ENCODE data around the gene CRADD. TPM values are rescaled to one million over a fixed set of nuclear protein-coding genes. Genes with fewer than 3 reads are reported as not detected.

Gene CRADD
- total RNA-seq, 1 donor from 2014 or later = 18.8 TPM

DNA sequence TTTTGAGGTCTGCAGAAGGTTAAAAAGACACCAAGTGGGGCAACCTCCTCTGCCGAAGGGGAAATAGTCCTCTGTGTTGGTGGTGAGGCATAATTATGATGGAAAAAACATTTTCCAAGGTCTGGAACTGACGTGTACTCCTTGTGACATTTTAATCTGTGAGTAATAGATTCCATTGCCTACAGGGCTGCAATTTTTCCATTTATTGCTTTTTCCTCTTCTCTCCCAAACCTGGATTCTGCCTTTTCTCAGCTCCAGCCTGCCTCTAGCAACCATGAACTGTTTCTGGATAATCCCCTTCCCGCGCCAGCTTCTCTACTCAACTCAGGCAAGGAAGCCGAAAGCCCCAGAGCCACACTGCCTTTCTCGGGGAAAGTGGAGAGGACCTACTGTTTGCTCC is 241.1 kb downstream of the CRADD start:
- Mint-ChIP-seq H3K4me3 (ENCODE audit: unreplicated experiment) (no peak overlapping the region), H3K36me3 (ENCODE audit: unreplicated experiment) (no peaks in the 10 kb centered on the region), H3K27ac (ENCODE audit: unreplicated experiment) (no peak overlapping the region), H3K9me3 (ENCODE audit: unreplicated experiment) (peaks cover 1% of the 10 kb centered on the region), H3K27me3 (ENCODE audit: unreplicated experiment) (peaks cover 1% of the 10 kb centered on the region), H3K4me1 (ENCODE audit: low read depth, unreplicated experiment) (no peaks in the 10 kb centered on the region)
- TF ChIP-seq, protein P1, sequence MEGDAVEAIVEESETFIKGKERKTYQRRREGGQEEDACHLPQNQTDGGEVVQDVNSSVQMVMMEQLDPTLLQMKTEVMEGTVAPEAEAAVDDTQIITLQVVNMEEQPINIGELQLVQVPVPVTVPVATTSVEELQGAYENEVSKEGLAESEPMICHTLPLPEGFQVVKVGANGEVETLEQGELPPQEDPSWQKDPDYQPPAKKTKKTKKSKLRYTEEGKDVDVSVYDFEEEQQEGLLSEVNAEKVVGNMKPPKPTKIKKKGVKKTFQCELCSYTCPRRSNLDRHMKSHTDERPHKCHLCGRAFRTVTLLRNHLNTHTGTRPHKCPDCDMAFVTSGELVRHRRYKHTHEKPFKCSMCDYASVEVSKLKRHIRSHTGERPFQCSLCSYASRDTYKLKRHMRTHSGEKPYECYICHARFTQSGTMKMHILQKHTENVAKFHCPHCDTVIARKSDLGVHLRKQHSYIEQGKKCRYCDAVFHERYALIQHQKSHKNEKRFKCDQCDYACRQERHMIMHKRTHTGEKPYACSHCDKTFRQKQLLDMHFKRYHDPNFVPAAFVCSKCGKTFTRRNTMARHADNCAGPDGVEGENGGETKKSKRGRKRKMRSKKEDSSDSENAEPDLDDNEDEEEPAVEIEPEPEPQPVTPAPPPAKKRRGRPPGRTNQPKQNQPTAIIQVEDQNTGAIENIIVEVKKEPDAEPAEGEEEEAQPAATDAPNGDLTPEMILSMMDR (IDR thresholded peaks at IDR 0.05; ENCODE audit: partially characterized antibody, unreplicated experiment) = no peak
- DNase-seq = no peak

DNA sequence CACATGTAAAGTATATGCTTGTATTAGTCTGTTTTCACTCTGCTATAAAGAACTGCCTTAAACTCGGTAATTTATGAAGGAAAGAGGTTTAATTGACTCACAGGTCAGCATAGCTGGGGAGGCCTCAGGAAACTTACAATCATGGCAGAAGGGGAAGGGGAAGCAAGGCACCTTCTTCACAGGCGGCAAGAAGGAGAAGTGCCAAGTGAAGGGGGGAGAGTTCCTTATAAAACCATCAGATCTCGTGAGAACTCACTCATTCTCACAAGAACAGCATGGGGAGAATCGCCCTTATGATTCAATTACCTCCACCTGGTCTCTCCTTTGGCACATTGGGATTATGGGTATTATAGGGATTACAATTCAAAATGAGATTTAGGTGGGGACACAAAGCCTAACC is 241.7 kb downstream of the CRADD start:
- Mint-ChIP-seq H3K36me3 (ENCODE audit: unreplicated experiment) (no peaks in the 10 kb centered on the region), H3K27me3 (ENCODE audit: unreplicated experiment) (peaks cover 1% of the 10 kb centered on the region), H3K4me1 (ENCODE audit: low read depth, unreplicated experiment) (no peaks in the 10 kb centered on the region), H3K4me3 (ENCODE audit: unreplicated experiment) (no peak overlapping the region), H3K9me3 (ENCODE audit: unreplicated experiment) (peaks cover 1% of the 10 kb centered on the region), H3K27ac (ENCODE audit: unreplicated experiment) (no peak overlapping the region)
- DNase-seq = no peak
- TF ChIP-seq, protein P1 (IDR thresholded peaks at IDR 0.05; ENCODE audit: partially characterized antibody, unreplicated experiment) = no peak

DNA sequence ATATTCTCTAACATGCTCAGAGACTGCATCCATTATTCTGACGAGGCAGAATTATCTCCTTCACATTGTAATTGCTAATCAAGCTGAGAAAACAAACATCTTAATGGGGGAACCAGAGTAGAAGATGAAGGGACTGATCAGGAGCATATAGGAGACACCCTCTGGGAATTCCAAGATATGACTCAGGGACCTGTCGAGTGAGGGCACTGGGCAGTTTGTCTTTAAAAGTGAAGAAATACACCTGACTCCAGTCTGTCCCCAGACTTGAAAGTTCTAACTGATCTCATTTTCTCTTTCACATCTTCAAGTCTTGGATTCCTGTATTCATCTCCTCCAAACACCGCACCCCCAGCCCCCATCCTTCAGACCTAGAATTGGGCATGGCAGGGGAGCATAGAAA is 244.3 kb downstream of the CRADD start:
- Mint-ChIP-seq H3K27me3 (ENCODE audit: unreplicated experiment) (peaks cover 1% of the 10 kb centered on the region), H3K9me3 (ENCODE audit: unreplicated experiment) (no peaks in the 10 kb centered on the region), H3K4me3 (ENCODE audit: unreplicated experiment) (no peak overlapping the region), H3K36me3 (ENCODE audit: unreplicated experiment) (peaks cover 12% of the 10 kb centered on the region), H3K27ac (ENCODE audit: unreplicated experiment) (no peak overlapping the region), H3K4me1 (ENCODE audit: low read depth, unreplicated experiment) (no peaks in the 10 kb centered on the region)
- DNase-seq = no peak
- TF ChIP-seq, protein P1 (IDR thresholded peaks at IDR 0.05; ENCODE audit: partially characterized antibody, unreplicated experiment) = no peak

DNA sequence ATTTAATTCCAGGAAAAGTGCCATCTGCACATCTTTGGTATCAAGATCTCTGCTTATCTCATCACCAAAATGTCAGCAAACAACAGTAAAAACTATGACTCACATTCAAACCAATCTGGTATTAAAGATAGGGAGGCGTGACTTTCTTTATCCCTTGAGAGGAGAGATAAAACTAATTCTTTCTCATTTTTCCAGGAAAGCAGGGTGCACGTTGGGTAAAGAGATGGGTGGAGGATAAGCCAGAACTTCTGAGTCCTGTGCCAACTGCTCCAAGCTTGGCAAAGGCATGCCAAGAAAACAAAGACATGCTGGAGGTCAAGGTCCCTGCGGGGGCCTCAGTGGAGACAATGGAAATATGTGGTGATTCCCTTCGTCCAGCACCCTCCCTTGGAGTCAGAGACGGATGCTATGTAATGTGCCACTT is 245.4 kb downstream of the CRADD start:
- no peaks in the 10 kb centered on the region for H3K4me1 Mint-ChIP-seq (ENCODE audit: low read depth, unreplicated experiment)
- no peak for DNase-seq
- peaks cover 15% of the 10 kb centered on the region for H3K36me3 Mint-ChIP-seq (ENCODE audit: unreplicated experiment)
- no peak overlapping the region for H3K4me3 Mint-ChIP-seq (ENCODE audit: unreplicated experiment)
- peaks cover 1% of the 10 kb centered on the region for H3K27me3 Mint-ChIP-seq (ENCODE audit: unreplicated experiment)
- TF ChIP-seq, protein P1 (IDR thresholded peaks at IDR 0.05; ENCODE audit: partially characterized antibody, unreplicated experiment) = no peak
- H3K27ac Mint-ChIP-seq (ENCODE audit: unreplicated experiment) = no peak overlapping the region
- H3K9me3 Mint-ChIP-seq (ENCODE audit: unreplicated experiment) = no peaks in the 10 kb centered on the region

DNA sequence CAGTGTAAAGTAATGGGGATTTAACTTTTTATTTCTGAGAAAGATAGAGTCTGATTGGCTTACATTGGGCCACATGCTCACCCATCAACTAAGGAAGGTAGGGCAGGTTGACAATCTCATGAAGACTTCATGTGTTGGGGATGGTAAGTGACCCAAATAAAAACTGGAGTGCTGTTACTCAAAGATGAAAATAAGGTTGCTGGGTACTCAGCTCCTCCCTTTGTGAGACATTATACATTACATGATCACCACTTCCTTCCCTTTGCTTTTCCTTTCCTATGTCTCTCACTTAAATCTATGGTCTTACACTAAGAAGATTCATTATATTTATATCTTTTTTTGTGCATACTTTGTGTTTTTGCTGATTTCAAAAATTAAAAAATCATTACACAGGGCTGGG is 247.2 kb downstream of the CRADD start:
- DNase-seq = no peak
- Mint-ChIP-seq H3K4me1 (ENCODE audit: low read depth, unreplicated experiment) (no peaks in the 10 kb centered on the region), H3K4me3 (ENCODE audit: unreplicated experiment) (no peak overlapping the region), H3K9me3 (ENCODE audit: unreplicated experiment) (no peaks in the 10 kb centered on the region), H3K36me3 (ENCODE audit: unreplicated experiment) (peaks cover 21% of the 10 kb centered on the region), H3K27me3 (ENCODE audit: unreplicated experiment) (no peaks in the 10 kb centered on the region), H3K27ac (ENCODE audit: unreplicated experiment) (no peak overlapping the region)
- TF ChIP-seq, protein P1 (IDR thresholded peaks at IDR 0.05; ENCODE audit: partially characterized antibody, unreplicated experiment) = no peak
